Measurements from ENCODE around the gene UBXN6.

Gene UBXN6

DNA sequence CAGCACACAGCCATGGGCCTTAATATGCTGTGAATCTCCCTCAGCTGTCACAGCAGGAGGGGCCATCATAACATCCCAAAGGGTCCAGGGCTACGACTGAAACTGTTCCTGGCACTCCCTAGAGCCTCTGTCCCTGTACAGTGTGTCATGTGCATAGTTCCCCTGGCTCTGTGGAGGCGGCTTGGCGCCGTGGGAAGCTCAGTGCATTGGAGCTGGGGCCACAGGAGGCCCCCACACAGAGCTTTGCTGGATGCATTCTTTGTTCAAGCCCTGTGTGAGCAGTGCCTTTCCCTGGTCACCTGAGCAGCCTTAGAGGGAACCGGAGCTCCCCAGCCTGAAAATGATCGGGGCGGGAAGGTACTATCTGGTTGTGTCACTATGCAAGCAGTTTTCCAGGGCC, 21.4 kb downstream of the UBXN6 start:
- peaks cover 4 to 46% of the 10 kb centered on the region in 2 donors for H3K36me3 ChIP-seq (ENCODE audit: control insufficient read depth in 1 of 2, insufficient read depth in 2 of 2, low read length in 2 of 2)
- H3K4me1 ChIP-seq (ENCODE audit: control insufficient read depth in 1 of 2, insufficient read depth in 2 of 2, low read length in 2 of 2), result no peaks in the 10 kb centered on the region
- H3K27ac ChIP-seq (ENCODE audit: low read depth, low read length), result no peak overlapping the region
- no peaks in the 10 kb centered on the region for H3K9me3 ChIP-seq (ENCODE audit: control insufficient read depth in 1 of 2, low read length in 2 of 2)
- no peak overlapping the region for H3K4me3 ChIP-seq (ENCODE audit: low read depth in 1 of 2, low read length in 2 of 2)
- H3K27me3 ChIP-seq (ENCODE audit: control insufficient read depth in 1 of 2, insufficient read depth in 2 of 2, low read length in 2 of 2), result no peaks in the 10 kb centered on the region
- no peak overlapping the region for H3K9ac ChIP-seq (ENCODE audit: low read depth in 1 of 2, low read length in 2 of 2)

DNA sequence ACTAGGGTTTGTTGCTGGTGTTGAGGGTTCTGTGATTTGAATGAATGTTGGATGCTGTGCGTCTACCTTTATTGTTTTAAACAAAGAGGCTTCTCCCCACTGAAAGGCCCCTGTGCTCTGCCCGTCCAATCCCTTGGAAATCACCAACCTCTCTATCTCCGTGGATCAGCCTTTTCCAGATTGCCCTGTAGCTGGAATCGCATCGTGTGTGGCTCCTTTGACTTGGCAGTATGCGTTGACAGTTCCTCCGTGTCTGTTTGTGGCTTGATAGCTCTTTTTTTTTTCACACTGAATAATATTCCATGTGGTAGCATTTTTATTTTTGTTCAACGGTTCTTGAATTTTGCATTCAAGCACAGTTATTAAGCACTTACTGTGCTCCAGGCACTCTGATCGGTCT, 23.2 kb downstream of the UBXN6 start:
- H3K4me3 ChIP-seq (ENCODE audit: low read depth in 1 of 2, low read length in 2 of 2), result no peak overlapping the region
- no peaks in the 10 kb centered on the region for H3K4me1 ChIP-seq (ENCODE audit: control insufficient read depth in 1 of 2, insufficient read depth in 2 of 2, low read length in 2 of 2)
- H3K9ac ChIP-seq (ENCODE audit: low read depth in 1 of 2, low read length in 2 of 2), result no peak overlapping the region
- H3K36me3 ChIP-seq (ENCODE audit: control insufficient read depth in 1 of 2, insufficient read depth in 2 of 2, low read length in 2 of 2), result peaks cover 6 to 51% of the 10 kb centered on the region in 2 donors
- H3K27me3 ChIP-seq (ENCODE audit: control insufficient read depth in 1 of 2, insufficient read depth in 2 of 2, low read length in 2 of 2), result no peaks in the 10 kb centered on the region
- no peaks in the 10 kb centered on the region for H3K9me3 ChIP-seq (ENCODE audit: control insufficient read depth in 1 of 2, low read length in 2 of 2)
- no peak overlapping the region for H3K27ac ChIP-seq (ENCODE audit: low read depth, low read length)

DNA sequence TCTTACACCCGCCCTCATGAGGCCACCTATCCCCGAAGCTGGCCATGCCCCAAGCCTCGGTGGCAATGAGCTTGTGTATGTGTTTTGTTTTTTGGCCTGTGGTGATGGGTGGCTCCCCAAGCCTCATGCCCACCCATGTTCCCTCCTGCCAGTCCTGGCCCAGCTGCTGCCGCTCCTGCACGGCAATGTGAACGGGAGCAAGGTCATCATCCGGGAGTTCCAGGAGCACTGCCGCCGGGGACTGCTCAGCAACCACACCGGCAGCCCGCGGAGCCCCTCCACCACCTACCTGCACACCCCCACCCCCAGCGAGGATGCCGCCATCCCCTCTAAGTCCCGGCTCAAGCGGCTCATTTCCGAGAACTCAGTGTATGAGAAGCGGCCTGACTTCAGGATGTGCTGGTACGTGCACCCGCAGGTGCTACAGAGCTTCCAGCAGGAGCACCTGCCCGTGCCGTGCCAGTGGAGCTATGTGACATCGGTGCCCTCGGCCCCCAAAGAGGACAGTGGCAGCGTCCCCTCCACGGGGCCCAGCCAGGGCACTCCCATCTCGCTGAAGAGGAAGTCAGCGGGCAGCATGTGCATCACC, 24.6 kb downstream of the UBXN6 start:
- Histone ChIP-seq H3K9me3 (ENCODE audit: control insufficient read depth in 1 of 2, low read length in 2 of 2) (no peaks in the 10 kb centered on the region), H3K4me1 (ENCODE audit: control insufficient read depth in 1 of 2, insufficient read depth in 2 of 2, low read length in 2 of 2) (no peaks in the 10 kb centered on the region), H3K9ac (ENCODE audit: low read depth in 1 of 2, low read length in 2 of 2) (no peak overlapping the region), H3K4me3 (ENCODE audit: low read depth in 1 of 2, low read length in 2 of 2) (no peak overlapping the region), H3K27me3 (ENCODE audit: control insufficient read depth in 1 of 2, insufficient read depth in 2 of 2, low read length in 2 of 2) (no peaks in the 10 kb centered on the region), H3K36me3 (ENCODE audit: control insufficient read depth in 1 of 2, insufficient read depth in 2 of 2, low read length in 2 of 2) (peaks cover 8 to 60% of the 10 kb centered on the region in 2 donors), H3K27ac (ENCODE audit: low read depth, low read length) (no peak overlapping the region)

DNA sequence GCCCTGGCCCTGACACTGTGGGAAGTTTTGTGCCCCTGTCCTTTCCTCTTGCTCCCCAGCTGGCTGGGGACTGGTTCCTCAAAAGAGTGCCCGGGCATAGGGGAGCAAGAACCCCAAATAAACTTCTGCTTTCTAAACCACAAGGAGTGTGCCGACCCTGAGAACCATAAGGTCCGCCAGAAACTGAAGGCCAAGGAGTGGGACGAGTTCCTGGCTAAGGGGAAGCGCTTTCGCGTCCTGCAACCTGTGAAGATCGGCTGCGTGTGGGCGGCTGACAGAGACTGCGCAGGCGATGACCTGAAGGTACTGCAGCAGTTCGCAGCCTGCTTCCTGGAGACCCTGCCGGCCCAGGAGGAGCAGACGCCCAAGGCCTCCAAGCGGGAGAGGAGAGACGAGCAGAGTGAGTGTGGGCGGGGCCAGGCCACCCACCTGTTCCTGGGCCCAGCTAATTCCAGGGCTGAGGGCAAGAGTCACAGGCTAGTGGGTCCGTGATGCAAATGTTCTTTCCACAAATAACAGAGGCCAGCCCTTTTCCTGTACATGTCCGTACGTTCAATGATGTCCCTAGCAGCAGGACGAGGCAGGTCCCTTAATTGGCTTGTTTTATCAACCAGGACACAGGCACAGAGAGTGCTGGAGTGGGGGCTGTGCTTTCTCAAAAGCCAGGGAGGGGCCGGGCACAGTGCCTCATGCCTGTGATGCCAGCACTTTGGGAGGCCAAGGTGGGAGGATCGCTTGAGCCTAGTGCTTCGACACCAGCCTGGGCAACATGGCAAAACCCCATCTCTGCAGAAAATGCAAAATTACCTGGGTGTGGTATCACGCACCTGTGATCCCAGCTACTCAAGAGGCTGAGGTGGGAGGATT, 25.6 kb downstream of the UBXN6 start:
- H3K36me3 ChIP-seq (ENCODE audit: control insufficient read depth in 1 of 2, insufficient read depth in 2 of 2, low read length in 2 of 2), result peaks cover 8 to 57% of the 10 kb centered on the region in 2 donors
- no peaks in the 10 kb centered on the region for H3K27me3 ChIP-seq (ENCODE audit: control insufficient read depth in 1 of 2, insufficient read depth in 2 of 2, low read length in 2 of 2)
- no peaks in the 10 kb centered on the region for H3K4me1 ChIP-seq (ENCODE audit: control insufficient read depth in 1 of 2, insufficient read depth in 2 of 2, low read length in 2 of 2)
- H3K27ac ChIP-seq (ENCODE audit: low read depth, low read length), result no peak overlapping the region
- H3K9ac ChIP-seq (ENCODE audit: low read depth in 1 of 2, low read length in 2 of 2), result no peak overlapping the region
- H3K9me3 ChIP-seq (ENCODE audit: control insufficient read depth in 1 of 2, low read length in 2 of 2), result no peaks in the 10 kb centered on the region
- no peak overlapping the region for H3K4me3 ChIP-seq (ENCODE audit: low read depth in 1 of 2, low read length in 2 of 2)

DNA sequence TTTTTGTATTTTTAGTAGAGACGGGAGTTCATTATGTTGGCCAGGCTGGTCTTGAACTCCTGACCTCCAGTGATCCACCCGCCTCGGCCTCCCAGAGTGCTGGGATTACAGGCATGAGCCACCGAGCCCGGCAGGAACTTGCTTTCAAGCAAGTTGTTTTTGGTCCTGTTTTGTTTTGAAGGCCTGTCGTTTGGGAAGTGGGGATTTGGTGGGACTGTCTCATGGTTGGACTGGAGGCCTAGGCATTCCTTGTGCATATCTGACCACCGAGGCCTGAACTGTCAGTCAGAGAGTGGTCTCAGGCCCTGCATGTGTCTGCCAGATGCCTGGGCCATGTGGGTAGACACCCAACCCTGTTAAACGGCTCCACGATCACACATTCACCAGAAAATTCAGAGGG, 26.3 kb downstream of the UBXN6 start:
- no peak overlapping the region for H3K4me3 ChIP-seq (ENCODE audit: low read depth in 1 of 2, low read length in 2 of 2)
- H3K36me3 ChIP-seq (ENCODE audit: control insufficient read depth in 1 of 2, insufficient read depth in 2 of 2, low read length in 2 of 2), result peaks cover 8 to 50% of the 10 kb centered on the region in 2 donors
- H3K9ac ChIP-seq (ENCODE audit: low read depth in 1 of 2, low read length in 2 of 2), result no peak overlapping the region
- H3K4me1 ChIP-seq (ENCODE audit: control insufficient read depth in 1 of 2, insufficient read depth in 2 of 2, low read length in 2 of 2), result no peaks in the 10 kb centered on the region
- H3K9me3 ChIP-seq (ENCODE audit: control insufficient read depth in 1 of 2, low read length in 2 of 2), result no peaks in the 10 kb centered on the region
- H3K27me3 ChIP-seq (ENCODE audit: control insufficient read depth in 1 of 2, insufficient read depth in 2 of 2, low read length in 2 of 2), result no peaks in the 10 kb centered on the region
- no peak overlapping the region for H3K27ac ChIP-seq (ENCODE audit: low read depth, low read length)

DNA sequence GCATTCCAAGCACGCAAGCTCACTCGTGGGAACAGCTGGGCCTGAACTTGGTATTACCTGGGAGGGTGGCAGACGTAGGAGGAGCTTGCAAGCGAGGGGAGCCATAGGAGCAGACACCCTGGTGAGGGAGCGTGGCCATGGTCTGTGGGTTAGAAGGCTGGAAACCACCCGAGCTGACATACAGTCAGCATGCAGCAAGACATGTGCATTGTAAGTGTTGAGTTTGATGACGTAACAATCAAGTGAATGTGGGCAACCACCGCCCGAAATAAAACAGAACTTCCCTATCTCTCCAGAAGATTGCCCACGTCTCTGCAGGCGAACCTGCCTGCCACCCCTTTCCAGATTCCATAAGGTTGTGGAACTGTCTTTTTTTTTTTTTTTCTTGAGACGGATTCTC, 26.8 kb downstream of the UBXN6 start:
- no peak overlapping the region for H3K27ac ChIP-seq (ENCODE audit: low read depth, low read length)
- no peak overlapping the region for H3K4me3 ChIP-seq (ENCODE audit: low read depth in 1 of 2, low read length in 2 of 2)
- H3K9ac ChIP-seq (ENCODE audit: low read depth in 1 of 2, low read length in 2 of 2), result no peak overlapping the region
- no peaks in the 10 kb centered on the region for H3K9me3 ChIP-seq (ENCODE audit: control insufficient read depth in 1 of 2, low read length in 2 of 2)
- H3K27me3 ChIP-seq (ENCODE audit: control insufficient read depth in 1 of 2, insufficient read depth in 2 of 2, low read length in 2 of 2), result no peaks in the 10 kb centered on the region
- H3K36me3 ChIP-seq (ENCODE audit: control insufficient read depth in 1 of 2, insufficient read depth in 2 of 2, low read length in 2 of 2), result peaks cover 8 to 50% of the 10 kb centered on the region in 2 donors
- H3K4me1 ChIP-seq (ENCODE audit: control insufficient read depth in 1 of 2, insufficient read depth in 2 of 2, low read length in 2 of 2), result no peaks in the 10 kb centered on the region

DNA sequence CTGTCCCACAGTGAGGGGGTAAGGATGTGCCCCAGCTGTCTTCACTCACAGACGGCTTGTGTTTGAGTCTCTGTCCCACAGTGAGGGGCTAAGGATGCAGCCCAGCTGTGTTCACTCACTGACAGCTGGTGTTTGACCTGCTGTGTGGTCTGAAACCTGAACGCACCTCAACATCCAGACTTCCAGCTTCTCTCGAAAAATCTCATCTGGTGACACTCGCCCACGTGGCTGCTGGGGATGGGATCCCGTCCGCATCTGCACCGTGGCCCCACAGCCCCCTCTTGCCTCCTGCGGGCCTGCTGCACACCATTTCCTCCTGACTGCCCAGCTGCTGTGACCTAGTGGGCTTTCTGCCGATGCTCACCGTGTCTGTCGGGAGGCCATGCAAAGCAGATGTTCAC, 27.8 kb downstream of the UBXN6 start:
- H3K27ac ChIP-seq (ENCODE audit: low read depth, low read length), result no peak overlapping the region
- peaks cover 8 to 50% of the 10 kb centered on the region in 2 donors for H3K36me3 ChIP-seq (ENCODE audit: control insufficient read depth in 1 of 2, insufficient read depth in 2 of 2, low read length in 2 of 2)

DNA sequence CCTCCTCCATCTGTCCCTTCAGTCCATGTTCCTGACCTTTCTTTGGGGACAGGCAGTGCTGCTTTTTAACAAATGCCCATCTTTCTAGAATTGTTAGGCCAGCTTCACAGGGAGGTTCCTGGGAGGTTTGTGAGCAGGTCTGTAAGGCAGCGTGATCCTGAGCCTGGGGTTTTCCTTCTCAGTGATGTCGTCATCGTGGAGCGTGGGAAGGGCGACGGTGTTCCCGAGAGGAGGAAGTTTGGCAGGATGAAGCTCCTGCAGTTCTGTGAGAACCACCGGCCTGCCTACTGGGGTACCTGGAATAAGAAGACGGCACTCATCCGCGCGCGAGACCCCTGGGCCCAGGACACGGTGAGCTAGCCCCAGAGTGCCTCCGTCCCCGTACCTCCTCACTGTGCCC, 28.3 kb downstream of the UBXN6 start:
- H3K9ac ChIP-seq (ENCODE audit: low read depth in 1 of 2, low read length in 2 of 2), result no peak overlapping the region
- H3K27ac ChIP-seq (ENCODE audit: low read depth, low read length), result no peak overlapping the region
- H3K4me3 ChIP-seq (ENCODE audit: low read depth in 1 of 2, low read length in 2 of 2), result no peak overlapping the region
- H3K27me3 ChIP-seq (ENCODE audit: control insufficient read depth in 1 of 2, insufficient read depth in 2 of 2, low read length in 2 of 2), result no peaks in the 10 kb centered on the region
- no peaks in the 10 kb centered on the region for H3K9me3 ChIP-seq (ENCODE audit: control insufficient read depth in 1 of 2, low read length in 2 of 2)
- peaks cover 8 to 50% of the 10 kb centered on the region in 2 donors for H3K36me3 ChIP-seq (ENCODE audit: control insufficient read depth in 1 of 2, insufficient read depth in 2 of 2, low read length in 2 of 2)
- no peaks in the 10 kb centered on the region for H3K4me1 ChIP-seq (ENCODE audit: control insufficient read depth in 1 of 2, insufficient read depth in 2 of 2, low read length in 2 of 2)

More for the DNA sequence above, 27.8 kb downstream of the UBXN6 start:
- Histone ChIP-seq H3K27me3 (ENCODE audit: control insufficient read depth in 1 of 2, insufficient read depth in 2 of 2, low read length in 2 of 2) (no peaks in the 10 kb centered on the region), H3K4me3 (ENCODE audit: low read depth in 1 of 2, low read length in 2 of 2) (no peak overlapping the region), H3K4me1 (ENCODE audit: control insufficient read depth in 1 of 2, insufficient read depth in 2 of 2, low read length in 2 of 2) (no peaks in the 10 kb centered on the region), H3K9ac (ENCODE audit: low read depth in 1 of 2, low read length in 2 of 2) (no peak overlapping the region), H3K9me3 (ENCODE audit: control insufficient read depth in 1 of 2, low read length in 2 of 2) (no peaks in the 10 kb centered on the region)

DNA sequence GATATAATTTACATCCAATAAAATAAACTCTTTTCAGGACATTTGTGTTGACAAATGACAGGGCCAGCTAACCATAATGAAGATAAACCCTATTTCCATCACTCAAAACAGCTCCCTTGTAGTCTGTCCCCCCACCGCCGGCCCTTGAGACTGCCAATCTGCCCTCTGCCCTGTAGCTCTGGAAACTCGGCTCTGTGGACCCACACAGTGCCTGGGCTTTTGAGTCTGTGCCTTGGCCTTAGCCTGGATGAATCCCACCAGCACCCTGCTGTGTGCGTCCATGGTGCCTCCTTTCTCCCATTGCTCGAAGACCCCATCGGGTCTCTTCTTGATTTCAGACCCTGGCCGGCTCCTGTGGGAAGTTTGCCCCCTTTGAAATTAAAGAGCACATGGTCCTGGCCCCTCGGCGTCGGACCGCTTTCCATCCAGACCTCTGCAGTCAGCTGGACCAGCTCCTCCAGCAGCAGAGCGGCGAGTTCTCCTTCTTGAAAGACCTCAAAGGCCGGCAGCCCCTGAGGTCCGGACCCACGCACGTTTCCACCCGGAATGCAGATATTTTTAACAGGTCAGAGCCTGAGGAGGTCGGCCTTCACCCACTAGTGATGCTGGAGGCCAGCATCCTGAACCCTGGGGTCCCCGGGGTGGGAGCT, 29.1 kb downstream of the UBXN6 start:
- H3K27me3 ChIP-seq (ENCODE audit: control insufficient read depth in 1 of 2, insufficient read depth in 2 of 2, low read length in 2 of 2), result no peaks in the 10 kb centered on the region
- H3K4me3 ChIP-seq (ENCODE audit: low read depth in 1 of 2, low read length in 2 of 2), result no peak overlapping the region
- no peaks in the 10 kb centered on the region for H3K9me3 ChIP-seq (ENCODE audit: control insufficient read depth in 1 of 2, low read length in 2 of 2)
- no peak overlapping the region for H3K9ac ChIP-seq (ENCODE audit: low read depth in 1 of 2, low read length in 2 of 2)
- H3K27ac ChIP-seq (ENCODE audit: low read depth, low read length), result no peak overlapping the region
- H3K4me1 ChIP-seq (ENCODE audit: control insufficient read depth in 1 of 2, insufficient read depth in 2 of 2, low read length in 2 of 2), result peaks cover 0 to under 1% of the 10 kb centered on the region in 2 donors
- peaks cover 8 to 50% of the 10 kb centered on the region in 2 donors for H3K36me3 ChIP-seq (ENCODE audit: control insufficient read depth in 1 of 2, insufficient read depth in 2 of 2, low read length in 2 of 2)

DNA sequence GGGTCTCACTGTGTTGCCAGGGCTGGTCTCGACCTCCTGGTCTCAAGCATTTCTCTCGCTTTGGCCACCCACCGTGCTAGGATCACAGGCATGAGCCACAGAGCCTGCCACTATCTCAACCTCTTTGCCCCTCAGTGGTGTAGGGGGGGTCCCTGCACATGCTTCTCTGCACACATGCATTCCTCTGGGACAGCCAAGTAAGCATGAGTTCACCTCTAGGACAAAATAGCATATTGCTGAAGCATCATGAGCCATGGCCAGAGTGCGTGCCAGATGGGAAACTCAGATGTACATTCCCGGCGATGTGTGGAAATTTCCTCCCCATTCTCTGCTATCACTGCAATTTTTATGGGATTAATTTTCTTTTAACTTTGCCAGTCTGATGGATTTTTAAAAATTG, 32.1 kb downstream of the UBXN6 start:
- Histone ChIP-seq H3K36me3 (ENCODE audit: control insufficient read depth in 1 of 2, insufficient read depth in 2 of 2, low read length in 2 of 2) (peaks cover 4 to 45% of the 10 kb centered on the region in 2 donors), H3K9ac (ENCODE audit: low read depth in 1 of 2, low read length in 2 of 2) (no peak overlapping the region), H3K27me3 (ENCODE audit: control insufficient read depth in 1 of 2, insufficient read depth in 2 of 2, low read length in 2 of 2) (no peaks in the 10 kb centered on the region), H3K4me1 (ENCODE audit: control insufficient read depth in 1 of 2, insufficient read depth in 2 of 2, low read length in 2 of 2) (peaks cover 0 to 4% of the 10 kb centered on the region in 2 donors), H3K9me3 (ENCODE audit: control insufficient read depth in 1 of 2, low read length in 2 of 2) (no peaks in the 10 kb centered on the region), H3K27ac (ENCODE audit: low read depth, low read length) (no peak overlapping the region), H3K4me3 (ENCODE audit: low read depth in 1 of 2, low read length in 2 of 2) (no peak overlapping the region)

Data from duodenal mucosa (tissue), 2 donors.